ENCODE results near the gene GPR12.

DNA sequence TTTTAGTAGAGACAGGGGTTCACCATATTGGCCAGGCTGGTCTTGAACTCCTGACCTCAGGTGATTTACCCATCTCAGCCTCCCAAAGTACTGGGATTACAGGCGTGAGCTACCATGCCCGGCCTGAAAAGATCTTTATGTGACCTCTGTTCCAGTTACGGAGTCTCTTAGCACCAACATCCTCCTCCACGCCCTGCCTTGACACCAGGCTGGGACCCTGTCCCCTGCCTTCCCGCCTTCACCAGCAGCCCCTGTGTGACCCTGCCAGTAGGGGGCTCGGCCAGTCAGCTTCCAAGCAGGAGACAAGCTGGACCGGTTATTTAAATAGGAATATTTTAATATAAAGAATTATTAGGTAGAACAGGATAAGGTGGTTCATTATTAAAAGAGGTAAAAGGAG is 54.2 kb downstream of the GPR12 start:
- TF ChIP-seq YY1 (IDR thresholded peaks at IDR 0.05; ENCODE audit: insufficient read depth, insufficient read length): no peak
- TF ChIP-seq ZNF274 (IDR thresholded peaks at IDR 0.05; ENCODE audit: low read depth, low read length): no peak
- no peak for TF ChIP-seq SUZ12 (IDR thresholded peaks at IDR 0.05; ENCODE audit: extremely low read depth, insufficient read depth, insufficient read length)

Measured in NT2/D1 (cell line).